Osteoblast (primary cell): ENCODE data around the gene TUBGCP6. TPM values are rescaled to one million over a fixed set of nuclear protein-coding genes. Genes with fewer than 3 reads are reported as not detected.

Source experiments
- DNase-seq: peaks from one replicate; pipeline ENCODE4 v3.0.0; 2011; ENCODE audit warnings: low spot score, mixed read lengths; ENCODE audit not compliant: insufficient read length; ENCODE audit errors: missing footprints
- H2AFZ ChIP-seq: 2 replicates; pipeline ENCODE4 v1.6.0; 2011; ENCODE audit warnings: mild to moderate bottlenecking, low read length
- H3K27ac ChIP-seq: 2 replicates; pipeline ENCODE4 v1.5.1; 2011; ENCODE audit warnings: mild to moderate bottlenecking, low read depth, low read length, moderate library complexity
- H3K27me3 ChIP-seq: 2 replicates; pipeline ENCODE4 v1.6.0; 2012; ENCODE audit warnings: mild to moderate bottlenecking, control low read depth, inconsistent platforms, low read length, moderate library complexity; ENCODE audit not compliant: insufficient read depth
- H3K36me3 ChIP-seq: 2 replicates; pipeline ENCODE4 v1.5.1; 2011; ENCODE audit warnings: mild to moderate bottlenecking, low read length, control low read depth, moderate library complexity; ENCODE audit not compliant: insufficient read depth
- H3K4me1 ChIP-seq: 2 replicates; pipeline ENCODE4 v1.5.1; 2011; ENCODE audit warnings: mild to moderate bottlenecking, low read length, control low read depth, moderate library complexity; ENCODE audit not compliant: insufficient read depth
- H3K4me2 ChIP-seq: 2 replicates; pipeline ENCODE4 v1.6.0; 2011; ENCODE audit warnings: mild to moderate bottlenecking, low read length; ENCODE audit not compliant: insufficient read depth
- H3K4me3 ChIP-seq: fragments of 200-600 bp; sonication (generic); 3 replicates; pipeline ENCODE4 v1.5.1; 2012; ENCODE audit warnings: mild to moderate bottlenecking, low read length, inconsistent platforms; ENCODE audit not compliant: insufficient read depth
- H3K79me2 ChIP-seq: 2 replicates; pipeline ENCODE4 v1.6.0; 2012; ENCODE audit warnings: mild to moderate bottlenecking, low read length, control low read depth, inconsistent platforms; ENCODE audit not compliant: insufficient read depth
- H3K9me3 ChIP-seq: 2 replicates; pipeline ENCODE4 v1.5.1; 2011; ENCODE audit warnings: low read depth, low read length, control low read depth
- H4K20me1 ChIP-seq: 2 replicates; pipeline ENCODE4 v1.6.0; 2012; ENCODE audit warnings: mild to moderate bottlenecking, low read length, control low read depth; ENCODE audit not compliant: insufficient read depth
- CTCF ChIP-seq: IDR thresholded peaks from 2 replicates; pipeline ENCODE4 v1.5.1; 2011; ENCODE audit warnings: mild to moderate bottlenecking, low read depth, low read length, moderate library complexity; ENCODE audit errors: extremely low read depth
- total RNA-seq: library from RNA; depleted of rRNA; stranded (reverse); fragments of >200 nt; gene quantifications from 2 replicates; pipeline ENCODE4 v1.2.3, GENCODE V29; 2012

The TUBGCP6 gene
- total RNA-seq, 1 donor: 28.2 TPM

- no peak for TF ChIP-seq CTCF
- Histone ChIP-seq H3K27ac (peak overlapping the region; percentile 50), H3K4me2 (peak overlapping the region; percentile 92), H3K27me3 (no peaks in the 10 kb centered on the region), H3K79me2 (peaks cover 32% of the 10 kb centered on the region), H3K36me3 (peaks cover 6% of the 10 kb centered on the region), H3K4me3 (peak overlapping the region; percentile 77), H3K9me3 (no peaks in the 10 kb centered on the region), H3K4me1 (peaks cover 5% of the 10 kb centered on the region), H2AFZ (peak overlapping the region; percentile 93), H4K20me1 (peaks cover 16% of the 10 kb centered on the region)
- DNase-seq: no peak
Measured at GRCh38 chr22:50184902-50185374, 59.9 kb downstream of the TUBGCP6 start.

GRCh38 chr22:50184004-50184901 is 60.6 kb downstream of the TUBGCP6 start:
- peak; percentile 97 for DNase-seq

GRCh38 chr22:50183141-50183971 is 61.5 kb downstream of the TUBGCP6 start:
- no peak for TF ChIP-seq CTCF
- no peaks in the 10 kb centered on the region for H3K36me3 ChIP-seq
- DNase-seq: peak; percentile 89
- peaks cover 3% of the 10 kb centered on the region for H3K4me1 ChIP-seq
- no peak overlapping the region for H3K4me2 ChIP-seq
- peaks cover 6% of the 10 kb centered on the region for H4K20me1 ChIP-seq
- H3K27ac ChIP-seq: no peak overlapping the region
- no peaks in the 10 kb centered on the region for H3K9me3 ChIP-seq
- H3K79me2 ChIP-seq: peaks cover 16% of the 10 kb centered on the region
- no peak overlapping the region for H3K4me3 ChIP-seq
- H3K27me3 ChIP-seq: no peaks in the 10 kb centered on the region
- H2AFZ ChIP-seq: peak overlapping the region; percentile 68

More at GRCh38 chr22:50184004-50184901, 60.6 kb downstream of the TUBGCP6 start:
- Histone ChIP-seq H3K79me2 (peaks cover 25% of the 10 kb centered on the region), H3K4me1 (peaks cover 3% of the 10 kb centered on the region), H3K4me3 (no peak overlapping the region), H3K4me2 (no peak overlapping the region), H3K27me3 (no peaks in the 10 kb centered on the region), H3K27ac (no peak overlapping the region), H3K36me3 (peaks cover 6% of the 10 kb centered on the region), H2AFZ (peak overlapping the region; percentile 68), H4K20me1 (peaks cover 13% of the 10 kb centered on the region), H3K9me3 (no peaks in the 10 kb centered on the region)
- TF ChIP-seq CTCF: no peak
